ENCODE measurements around the gene VPS54. TPM values are rescaled to one million over a fixed set of nuclear protein-coding genes. Genes with fewer than 3 reads are reported as not detected.

The VPS54 gene
- total RNA-seq, 4 donors from 2014 or later = 27.1 to 36.7 (median 27.9) TPM

DNA sequence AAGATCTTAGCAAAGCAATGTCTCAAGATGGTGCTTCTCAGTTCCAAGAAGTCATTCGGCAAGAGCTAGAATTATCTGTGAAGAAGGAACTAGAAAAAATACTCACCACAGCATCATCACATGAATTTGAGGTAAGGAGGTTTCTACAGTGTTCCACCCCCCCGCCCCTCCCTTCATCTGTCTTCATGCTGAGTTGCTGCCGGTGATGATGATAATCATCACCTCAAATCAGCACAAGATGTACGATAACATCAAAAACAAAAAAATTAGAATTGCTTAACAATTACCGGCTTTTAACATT, 163.0 kb downstream of the VPS54 start:
- TF ChIP-seq, protein P1, sequence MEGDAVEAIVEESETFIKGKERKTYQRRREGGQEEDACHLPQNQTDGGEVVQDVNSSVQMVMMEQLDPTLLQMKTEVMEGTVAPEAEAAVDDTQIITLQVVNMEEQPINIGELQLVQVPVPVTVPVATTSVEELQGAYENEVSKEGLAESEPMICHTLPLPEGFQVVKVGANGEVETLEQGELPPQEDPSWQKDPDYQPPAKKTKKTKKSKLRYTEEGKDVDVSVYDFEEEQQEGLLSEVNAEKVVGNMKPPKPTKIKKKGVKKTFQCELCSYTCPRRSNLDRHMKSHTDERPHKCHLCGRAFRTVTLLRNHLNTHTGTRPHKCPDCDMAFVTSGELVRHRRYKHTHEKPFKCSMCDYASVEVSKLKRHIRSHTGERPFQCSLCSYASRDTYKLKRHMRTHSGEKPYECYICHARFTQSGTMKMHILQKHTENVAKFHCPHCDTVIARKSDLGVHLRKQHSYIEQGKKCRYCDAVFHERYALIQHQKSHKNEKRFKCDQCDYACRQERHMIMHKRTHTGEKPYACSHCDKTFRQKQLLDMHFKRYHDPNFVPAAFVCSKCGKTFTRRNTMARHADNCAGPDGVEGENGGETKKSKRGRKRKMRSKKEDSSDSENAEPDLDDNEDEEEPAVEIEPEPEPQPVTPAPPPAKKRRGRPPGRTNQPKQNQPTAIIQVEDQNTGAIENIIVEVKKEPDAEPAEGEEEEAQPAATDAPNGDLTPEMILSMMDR (IDR thresholded peaks at IDR 0.05; ENCODE audit: low read depth) = no peak

DNA sequence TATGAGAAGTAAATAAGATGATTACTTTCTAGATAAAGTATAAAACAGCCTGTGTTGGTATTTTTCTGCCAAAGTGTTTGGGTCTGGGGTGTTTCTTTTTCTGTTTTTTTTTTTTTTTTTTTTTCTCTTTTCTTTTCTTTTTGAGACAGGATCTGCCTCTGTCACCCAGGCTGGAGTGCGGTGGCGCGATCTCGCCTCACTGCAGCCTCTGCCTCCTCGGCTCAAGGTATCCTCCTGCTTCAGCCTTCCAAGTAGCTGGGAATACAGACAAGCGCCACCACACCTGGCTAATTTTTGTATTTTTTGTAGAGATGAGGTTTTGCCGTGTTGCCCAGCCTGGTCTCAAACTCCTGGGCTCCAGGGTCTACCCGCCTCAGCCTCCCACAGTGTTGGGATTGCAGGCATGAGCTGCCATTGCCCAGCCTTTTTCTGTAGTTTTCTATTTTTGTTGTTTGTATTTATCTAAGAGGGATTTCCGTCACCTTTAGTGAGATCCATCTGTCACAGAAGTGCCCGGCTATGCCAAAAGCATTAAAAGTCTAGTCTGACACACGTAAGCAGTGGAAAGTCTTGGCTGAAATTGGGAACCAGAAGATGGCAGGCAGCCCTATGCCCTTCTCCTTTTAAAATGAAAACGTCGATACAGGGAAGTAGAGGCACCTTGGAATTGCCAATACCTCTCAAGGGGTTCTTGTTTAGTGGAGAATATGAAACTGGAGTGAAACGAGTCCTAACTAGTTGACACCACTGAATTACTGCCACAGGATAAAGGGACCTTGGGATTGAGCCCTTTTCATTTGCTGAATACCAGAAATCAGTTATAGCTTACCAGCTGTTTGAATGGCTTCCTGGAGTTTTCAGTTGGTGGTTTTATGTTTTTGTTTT, 163.6 kb downstream of the VPS54 start:
- TF ChIP-seq, protein P1 (IDR thresholded peaks at IDR 0.05; ENCODE audit: low read depth) = no peak

DNA sequence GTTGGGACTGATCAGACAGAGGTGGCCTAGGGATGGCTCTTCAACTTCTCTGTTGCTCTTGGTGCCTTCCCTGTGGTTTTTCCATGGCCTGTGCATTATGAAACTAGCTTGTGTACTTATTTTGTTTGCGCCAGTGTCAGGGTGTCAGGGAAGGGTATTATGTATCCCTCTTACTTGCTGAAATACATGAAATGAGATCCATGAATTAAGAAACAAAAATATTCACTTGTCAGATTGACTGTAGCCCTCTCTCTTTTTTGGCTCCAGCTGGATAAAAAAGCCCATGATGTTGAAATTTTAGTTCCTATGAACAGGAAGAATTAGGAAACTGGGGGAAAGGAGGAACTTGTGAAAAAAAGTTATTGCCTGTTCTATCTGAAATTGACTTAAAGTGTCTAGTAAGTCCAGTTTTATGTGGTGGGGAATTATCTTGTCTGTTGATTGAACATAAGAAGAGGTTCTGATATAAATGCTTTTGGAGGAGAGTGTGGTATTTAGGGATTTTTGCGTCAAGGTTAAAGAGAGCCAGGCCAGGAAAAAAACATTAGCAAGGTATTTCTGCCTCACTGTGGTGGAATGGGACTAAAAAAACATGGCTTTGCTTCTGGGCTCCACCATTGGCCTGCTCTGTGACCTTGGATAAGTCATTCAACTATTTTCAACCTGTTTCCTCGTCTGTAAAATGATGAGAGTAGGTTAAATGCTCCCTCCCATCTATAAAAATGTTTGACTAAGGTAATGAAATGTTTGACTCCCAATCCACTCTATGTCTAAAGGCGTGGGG, 165.5 kb downstream of the VPS54 start:
- TF ChIP-seq, protein P1 (IDR thresholded peaks at IDR 0.05; ENCODE audit: low read depth) = no peak

DNA sequence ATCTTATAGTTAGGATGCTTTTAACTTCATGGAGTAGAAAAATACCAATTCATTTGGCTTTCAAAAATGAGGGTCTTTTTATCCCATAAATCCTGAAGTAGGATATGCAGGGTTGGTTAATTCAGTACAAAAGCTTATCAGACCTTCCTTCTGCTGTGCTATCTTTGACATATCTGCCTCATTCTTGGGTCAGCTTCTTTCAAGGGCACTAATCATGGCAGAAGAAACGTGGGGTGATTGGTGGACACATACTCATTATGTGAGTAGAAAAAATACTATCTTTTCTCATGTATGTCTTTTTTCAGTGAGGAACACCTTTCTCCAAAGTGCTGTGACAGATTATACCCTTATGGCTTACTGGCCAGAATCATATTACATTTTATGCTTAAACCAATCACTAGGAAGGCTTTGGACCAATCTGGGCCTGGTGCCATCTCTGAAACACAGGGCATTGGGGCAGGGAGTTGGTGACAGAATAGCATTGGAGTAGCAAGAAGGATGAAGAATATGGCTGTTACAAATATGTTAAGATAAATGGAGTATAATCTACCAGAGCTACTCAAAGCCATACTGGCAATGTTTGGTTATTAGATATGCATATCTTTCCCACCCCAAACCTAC, 167.4 kb downstream of the VPS54 start:
- TF ChIP-seq, protein P1 (IDR thresholded peaks at IDR 0.05; ENCODE audit: low read depth) = no peak

DNA sequence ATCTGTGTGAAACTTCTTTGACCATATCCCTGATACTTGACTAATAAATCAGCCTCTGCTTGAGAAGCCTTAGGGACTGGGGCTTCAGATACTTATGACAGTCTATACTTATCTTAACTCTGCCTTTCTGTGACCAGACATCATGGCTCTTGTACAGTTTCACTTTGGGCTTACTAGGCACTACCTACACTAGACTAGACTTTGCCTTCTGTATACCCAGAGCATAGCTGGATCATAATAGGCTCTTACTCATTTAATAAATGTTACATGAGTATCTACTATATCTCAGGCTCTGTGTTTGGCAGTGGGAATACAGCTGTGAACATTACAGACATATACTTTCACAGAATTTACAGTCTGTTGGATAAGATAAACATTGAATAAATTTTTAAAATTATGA, 168.6 kb downstream of the VPS54 start:
- TF ChIP-seq, protein P1 (IDR thresholded peaks at IDR 0.05; ENCODE audit: low read depth) = no peak

DNA sequence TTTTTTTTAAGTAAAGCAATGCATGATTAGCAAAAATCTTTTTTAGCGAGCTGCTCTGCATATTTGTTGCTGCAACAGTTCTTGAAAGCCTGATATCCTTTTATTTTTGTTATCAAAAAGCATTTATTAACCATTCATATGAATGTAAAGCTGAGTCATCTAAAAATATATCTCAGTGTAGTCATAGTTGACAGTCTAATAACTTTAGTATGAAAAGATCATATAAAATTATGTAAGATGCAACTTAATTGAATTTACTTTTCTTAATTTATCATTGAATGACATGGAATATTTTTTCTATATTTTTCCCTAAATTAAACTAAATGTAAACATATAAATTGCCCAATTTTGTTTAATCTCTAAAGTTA, 169.0 kb downstream of the VPS54 start:
- TF ChIP-seq, protein P1 (IDR thresholded peaks at IDR 0.05; ENCODE audit: low read depth) = no peak
